ENCODE results near the gene VPS52. TPM values are rescaled to one million over a fixed set of nuclear protein-coding genes. Genes with fewer than 3 reads are reported as not detected.

Gene VPS52
- total and polyA plus RNA-seq, 9 of the 15 experiments (the other 6 are each of a cell fraction or from before 2014, with no cell fraction given), result 24.4 to 103 (median 40.2) TPM

- TF ChIP-seq, protein P1, sequence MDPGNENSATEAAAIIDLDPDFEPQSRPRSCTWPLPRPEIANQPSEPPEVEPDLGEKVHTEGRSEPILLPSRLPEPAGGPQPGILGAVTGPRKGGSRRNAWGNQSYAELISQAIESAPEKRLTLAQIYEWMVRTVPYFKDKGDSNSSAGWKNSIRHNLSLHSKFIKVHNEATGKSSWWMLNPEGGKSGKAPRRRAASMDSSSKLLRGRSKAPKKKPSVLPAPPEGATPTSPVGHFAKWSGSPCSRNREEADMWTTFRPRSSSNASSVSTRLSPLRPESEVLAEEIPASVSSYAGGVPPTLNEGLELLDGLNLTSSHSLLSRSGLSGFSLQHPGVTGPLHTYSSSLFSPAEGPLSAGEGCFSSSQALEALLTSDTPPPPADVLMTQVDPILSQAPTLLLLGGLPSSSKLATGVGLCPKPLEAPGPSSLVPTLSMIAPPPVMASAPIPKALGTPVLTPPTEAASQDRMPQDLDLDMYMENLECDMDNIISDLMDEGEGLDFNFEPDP (CRISPR knock-in tag; IDR thresholded peaks at IDR 0.05), result no peak; the same call in none of the 2 replicates
- TF ChIP-seq PCBP2 (IDR thresholded peaks at IDR 0.05; ENCODE audit: low read depth, low read length, poor library complexity, severe bottlenecking) (no peak), MNT (conservative IDR thresholded peaks at IDR 0.05) (peak; percentile 70 to 90; a peak in 2 of 4 replicates), MEIS2 (IDR thresholded peaks at IDR 0.05; ENCODE audit: partially characterized antibody) (peak; percentile 43), CLOCK (CRISPR knock-in tag; IDR thresholded peaks at IDR 0.05; ENCODE audit: borderline replicate concordance) (no peak), TAF9B (IDR thresholded peaks at IDR 0.05; ENCODE audit: partially characterized antibody) (no peak), TAF7 (tag; IDR thresholded peaks at IDR 0.05) (no peak; the same call in 1 of the 2 replicates), MCM3 (IDR thresholded peaks at IDR 0.05) (no peak), TGIF2 (CRISPR knock-in tag; IDR thresholded peaks at IDR 0.05) (peak; percentile 72; the same call in 1 of the 2 replicates), ZNF224 (CRISPR knock-in tag; IDR thresholded peaks at IDR 0.05) (no peak), PHB2 (IDR thresholded peaks at IDR 0.05; ENCODE audit: low read depth) (no peak)
- TF ChIP-seq, protein P2, sequence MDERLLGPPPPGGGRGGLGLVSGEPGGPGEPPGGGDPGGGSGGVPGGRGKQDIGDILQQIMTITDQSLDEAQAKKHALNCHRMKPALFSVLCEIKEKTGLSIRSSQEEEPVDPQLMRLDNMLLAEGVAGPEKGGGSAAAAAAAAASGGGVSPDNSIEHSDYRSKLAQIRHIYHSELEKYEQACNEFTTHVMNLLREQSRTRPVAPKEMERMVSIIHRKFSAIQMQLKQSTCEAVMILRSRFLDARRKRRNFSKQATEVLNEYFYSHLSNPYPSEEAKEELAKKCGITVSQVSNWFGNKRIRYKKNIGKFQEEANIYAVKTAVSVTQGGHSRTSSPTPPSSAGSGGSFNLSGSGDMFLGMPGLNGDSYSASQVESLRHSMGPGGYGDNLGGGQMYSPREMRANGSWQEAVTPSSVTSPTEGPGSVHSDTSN (CRISPR knock-in tag; IDR thresholded peaks at IDR 0.05; ENCODE audit: low read depth), result no peak
- TF ChIP-seq, protein P2 (tag; conservative IDR thresholded peaks at IDR 0.05; ENCODE audit: low read depth), result no peak
- TF ChIP-seq, protein P3, sequence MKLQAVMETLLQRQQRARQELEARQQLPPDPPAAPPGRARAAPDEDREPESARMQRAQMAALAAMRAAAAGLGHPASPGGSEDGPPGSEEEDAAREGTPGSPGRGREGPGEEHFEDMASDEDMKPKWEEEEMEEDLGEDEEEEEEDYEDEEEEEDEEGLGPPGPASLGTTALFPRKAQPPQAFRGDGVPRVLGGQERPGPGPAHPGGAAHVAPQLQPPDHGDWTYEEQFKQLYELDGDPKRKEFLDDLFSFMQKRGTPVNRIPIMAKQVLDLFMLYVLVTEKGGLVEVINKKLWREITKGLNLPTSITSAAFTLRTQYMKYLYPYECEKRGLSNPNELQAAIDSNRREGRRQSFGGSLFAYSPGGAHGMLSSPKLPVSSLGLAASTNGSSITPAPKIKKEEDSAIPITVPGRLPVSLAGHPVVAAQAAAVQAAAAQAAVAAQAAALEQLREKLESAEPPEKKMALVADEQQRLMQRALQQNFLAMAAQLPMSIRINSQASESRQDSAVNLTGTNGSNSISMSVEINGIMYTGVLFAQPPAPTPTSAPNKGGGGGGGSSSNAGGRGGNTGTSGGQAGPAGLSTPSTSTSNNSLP (IDR thresholded peaks at IDR 0.05; ENCODE audit: borderline replicate concordance, low read depth, low read length), result 0 out of 2 replicates have a peak, but pooled peaks have one; percentile 7
Measured at GRCh38 chr6:33276864-33277662, 5.4 kb upstream of the VPS52 start, which contains the start of gene B3GALT4 (continued).
